OCI-LY7 (cell line): ENCODE measurements around the gene CMPK2.

Source experiments
- EZH2phosphoT487 ChIP-seq: fragments of 200-600 bp; sonication (generic); IDR thresholded peaks from 2 replicates; pipeline ENCODE4 v1.6.1; 2018; ENCODE audit warnings: low read depth, borderline replicate concordance, mild to moderate bottlenecking, mixed run types, antibody characterized with exemption, low read length, moderate library complexity, mixed read lengths
- TF ChIP-seq, protein P1 (sequence below): fragments of 200-600 bp; sonication (generic); conservative IDR thresholded peaks from 2 replicates; pipeline ENCODE4 v1.5.1; 2014; ENCODE audit warnings: mild to moderate bottlenecking, antibody characterized with exemption, low read length, moderate library complexity, mixed read lengths

DNA sequence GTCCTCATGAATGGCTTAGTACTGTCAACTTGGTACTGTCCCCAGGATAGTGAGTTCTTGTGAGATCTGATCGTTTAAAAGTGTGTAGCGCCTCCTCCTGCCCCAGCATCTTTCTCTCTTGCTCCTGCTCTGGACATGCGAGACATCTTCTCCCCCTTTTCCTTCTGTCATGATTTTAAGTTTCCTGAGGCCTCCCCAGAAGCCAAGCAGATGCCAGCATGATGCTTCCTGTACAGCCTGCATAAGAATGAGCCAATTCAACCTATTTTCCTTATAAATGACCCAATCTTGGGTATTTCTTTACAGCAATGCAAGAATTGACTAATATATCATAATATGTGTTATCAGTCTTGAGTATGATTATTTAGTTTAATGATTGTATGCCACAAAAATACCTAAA lies 8.3 kb upstream of the CMPK2 start:
- TF ChIP-seq, protein P1, sequence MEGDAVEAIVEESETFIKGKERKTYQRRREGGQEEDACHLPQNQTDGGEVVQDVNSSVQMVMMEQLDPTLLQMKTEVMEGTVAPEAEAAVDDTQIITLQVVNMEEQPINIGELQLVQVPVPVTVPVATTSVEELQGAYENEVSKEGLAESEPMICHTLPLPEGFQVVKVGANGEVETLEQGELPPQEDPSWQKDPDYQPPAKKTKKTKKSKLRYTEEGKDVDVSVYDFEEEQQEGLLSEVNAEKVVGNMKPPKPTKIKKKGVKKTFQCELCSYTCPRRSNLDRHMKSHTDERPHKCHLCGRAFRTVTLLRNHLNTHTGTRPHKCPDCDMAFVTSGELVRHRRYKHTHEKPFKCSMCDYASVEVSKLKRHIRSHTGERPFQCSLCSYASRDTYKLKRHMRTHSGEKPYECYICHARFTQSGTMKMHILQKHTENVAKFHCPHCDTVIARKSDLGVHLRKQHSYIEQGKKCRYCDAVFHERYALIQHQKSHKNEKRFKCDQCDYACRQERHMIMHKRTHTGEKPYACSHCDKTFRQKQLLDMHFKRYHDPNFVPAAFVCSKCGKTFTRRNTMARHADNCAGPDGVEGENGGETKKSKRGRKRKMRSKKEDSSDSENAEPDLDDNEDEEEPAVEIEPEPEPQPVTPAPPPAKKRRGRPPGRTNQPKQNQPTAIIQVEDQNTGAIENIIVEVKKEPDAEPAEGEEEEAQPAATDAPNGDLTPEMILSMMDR, result no peak
- no peak for TF ChIP-seq EZH2phosphoT487
